AG04449 (cell line): ENCODE data around the gene ACSL3.

Source experiments
- CTCF ChIA-PET: fragments of 350-600 bp; formaldehyde crosslinking; extraction: SDS; loops from one replicate; lab custom pipeline; 2021; ENCODE audit warnings: antibody characterized with exemption; lab: Yijun Ruan, JAX
- POLR2A ChIA-PET: fragments of 400-600, 350-600 bp; formaldehyde crosslinking; extraction: SDS; loops from one replicate; lab custom pipeline; 2020; ENCODE audit warnings: antibody characterized with exemption, inconsistent platforms; lab: Yijun Ruan, JAX
- DNase-seq: peaks from one replicate; pipeline ENCODE4 v3.0.0-alpha.2; 2010; ENCODE audit warnings: low read depth, low spot score
- H3K4me3 ChIP-seq: 2 replicates; pipeline ENCODE4 v1.5.1; 2011; ENCODE audit warnings: low read depth, mild to moderate bottlenecking, control low read depth, low read length
- TF ChIP-seq, protein P1 (sequence below): IDR thresholded peaks from one replicate; pipeline ENCODE4 v1.5.1; 2011; ENCODE audit warnings: mild to moderate bottlenecking, moderate library complexity, low read length, control low read depth, inconsistent platforms; ENCODE audit not compliant: insufficient read depth; ENCODE audit errors: missing control alignments

ACSL3 gene

DNA sequence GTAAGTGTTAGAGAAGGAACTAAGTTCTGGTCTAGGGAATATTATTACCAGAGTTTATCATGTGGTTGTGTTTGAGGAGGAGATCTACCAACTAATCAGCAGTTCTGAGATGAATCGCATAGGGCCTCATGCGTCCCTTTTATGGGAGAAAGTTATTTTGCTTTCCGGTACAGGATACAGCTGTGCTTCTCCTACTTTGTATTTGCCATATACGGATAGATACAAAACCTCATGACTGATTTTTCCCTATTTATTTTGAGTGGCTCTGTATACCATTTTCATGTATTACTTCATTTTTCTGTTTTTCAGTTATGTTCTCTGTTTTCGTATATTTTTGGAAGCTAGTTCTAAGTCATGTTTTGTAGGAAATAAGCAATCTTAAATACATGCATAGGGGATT lies 66.8 kb downstream of the ACSL3 start:
- no peak for DNase-seq
- no peak overlapping the region for H3K4me3 ChIP-seq
- TF ChIP-seq, protein P1, sequence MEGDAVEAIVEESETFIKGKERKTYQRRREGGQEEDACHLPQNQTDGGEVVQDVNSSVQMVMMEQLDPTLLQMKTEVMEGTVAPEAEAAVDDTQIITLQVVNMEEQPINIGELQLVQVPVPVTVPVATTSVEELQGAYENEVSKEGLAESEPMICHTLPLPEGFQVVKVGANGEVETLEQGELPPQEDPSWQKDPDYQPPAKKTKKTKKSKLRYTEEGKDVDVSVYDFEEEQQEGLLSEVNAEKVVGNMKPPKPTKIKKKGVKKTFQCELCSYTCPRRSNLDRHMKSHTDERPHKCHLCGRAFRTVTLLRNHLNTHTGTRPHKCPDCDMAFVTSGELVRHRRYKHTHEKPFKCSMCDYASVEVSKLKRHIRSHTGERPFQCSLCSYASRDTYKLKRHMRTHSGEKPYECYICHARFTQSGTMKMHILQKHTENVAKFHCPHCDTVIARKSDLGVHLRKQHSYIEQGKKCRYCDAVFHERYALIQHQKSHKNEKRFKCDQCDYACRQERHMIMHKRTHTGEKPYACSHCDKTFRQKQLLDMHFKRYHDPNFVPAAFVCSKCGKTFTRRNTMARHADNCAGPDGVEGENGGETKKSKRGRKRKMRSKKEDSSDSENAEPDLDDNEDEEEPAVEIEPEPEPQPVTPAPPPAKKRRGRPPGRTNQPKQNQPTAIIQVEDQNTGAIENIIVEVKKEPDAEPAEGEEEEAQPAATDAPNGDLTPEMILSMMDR = no peak
- POLR2A ChIA-PET = no interaction called here
- CTCF ChIA-PET = interaction anchor here (2.0 to 4.0 kb wide), 3 partner anchors 12 to 15 kb away, joined by 6 to 42 read pairs (median 19); no protein-coding TSS in a partner anchor

DNA sequence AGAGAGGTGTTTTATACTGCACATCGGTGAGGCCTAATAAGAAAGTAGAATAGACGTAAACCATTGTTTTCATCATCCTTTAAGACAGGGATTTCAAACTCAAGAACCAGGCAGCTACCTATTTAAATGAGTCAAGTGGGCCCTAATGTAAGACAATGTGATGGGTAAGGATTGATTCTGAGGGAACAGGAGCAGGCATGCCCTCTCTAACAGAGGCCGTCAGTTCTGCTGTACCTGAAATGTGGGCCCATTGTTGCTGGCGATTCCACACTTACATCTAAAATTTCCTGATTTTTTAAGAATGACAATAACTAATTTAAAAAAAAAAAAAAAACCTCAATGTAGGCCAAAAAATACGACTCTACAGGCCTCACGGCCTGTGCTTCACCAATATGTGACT lies 67.5 kb downstream of the ACSL3 start:
- TF ChIP-seq, protein P1 = no peak
- ChIA-PET CTCF (interaction anchor here (2.0 to 4.0 kb wide), 3 partner anchors 11 to 16 kb away, joined by 6 to 42 read pairs (median 19); no protein-coding TSS in a partner anchor), POLR2A (no interaction called here)
- no peak overlapping the region for H3K4me3 ChIP-seq
- no peak for DNase-seq

DNA sequence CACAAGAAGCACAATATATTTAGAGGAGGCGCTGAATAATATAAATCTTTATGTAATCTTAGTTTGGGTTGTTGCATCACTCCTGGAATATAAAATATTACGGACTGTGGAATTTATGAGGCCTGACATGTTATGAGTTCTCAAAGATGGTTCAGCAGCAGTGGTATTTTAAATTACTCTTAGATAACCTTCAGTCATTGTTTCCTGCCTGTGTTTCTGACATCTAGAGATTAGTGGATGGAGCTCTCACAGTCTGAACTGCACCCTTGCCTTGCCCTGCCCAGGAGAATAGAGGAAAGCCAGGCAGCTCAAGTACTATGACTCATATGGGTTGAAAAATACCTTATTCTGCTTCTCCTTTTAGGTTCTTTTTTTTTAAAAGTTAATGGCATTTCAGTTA lies 70.0 kb downstream of the ACSL3 start:
- TF ChIP-seq, protein P1 = no peak
- ChIA-PET CTCF (interaction anchor here (0.9 to 2.5 kb wide), 7 partner anchors 8 to 222 kb away, joined by 3 to 38 read pairs (median 4); no protein-coding TSS in a partner anchor), POLR2A (interaction anchor here (0.5 to 0.9 kb wide), 2 partner anchors 28 to 294 kb away, joined by 4 to 5 read pairs; no protein-coding TSS in a partner anchor)
- no peak overlapping the region for H3K4me3 ChIP-seq
- no peak for DNase-seq

DNA sequence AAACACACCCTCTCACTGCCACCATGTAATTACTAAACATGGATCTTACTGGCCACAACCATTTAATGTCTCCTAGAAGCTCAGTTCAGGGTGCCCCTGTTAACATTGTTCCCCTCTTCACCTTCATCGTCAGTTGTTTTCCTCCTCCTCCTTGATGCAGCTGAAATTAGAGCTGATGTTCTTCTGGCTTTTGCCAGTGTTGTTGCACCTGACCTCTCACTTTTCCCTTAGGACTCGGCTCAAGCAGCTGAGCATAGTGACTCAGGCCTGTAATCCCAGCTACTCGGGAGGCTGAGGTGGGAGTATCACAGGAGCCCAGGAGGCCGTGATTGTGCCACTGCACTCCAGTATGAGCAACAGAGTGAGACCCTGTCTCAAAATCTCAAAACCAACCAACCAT lies 70.8 kb downstream of the ACSL3 start:
- no peak overlapping the region for H3K4me3 ChIP-seq
- TF ChIP-seq, protein P1 = no peak
- ChIA-PET CTCF (interaction anchor here (0.7 to 2.5 kb wide), 7 partner anchors 7 to 866 kb away, joined by 3 to 38 read pairs (median 3); no protein-coding TSS in a partner anchor), POLR2A (no interaction called here)
- DNase-seq = no peak

DNA sequence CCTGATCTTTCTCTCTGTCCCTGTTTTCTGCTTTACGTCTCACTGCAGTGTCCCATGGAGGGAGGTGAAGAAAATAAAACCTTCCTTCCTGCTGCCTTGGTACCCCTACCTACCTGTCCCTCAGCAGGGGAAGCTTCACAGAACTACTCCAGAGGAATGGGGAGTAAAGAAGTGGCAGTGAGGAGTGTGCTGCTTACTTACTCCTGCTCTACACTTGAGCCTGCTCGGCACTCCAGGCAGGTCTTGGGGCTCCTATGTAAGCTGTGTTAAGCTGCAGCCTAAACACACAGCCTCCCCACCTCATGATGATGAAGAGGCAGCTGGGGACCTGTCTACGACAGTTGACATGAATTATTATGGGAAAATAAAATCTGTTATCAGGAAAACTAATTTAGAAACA lies 72.6 kb downstream of the ACSL3 start:
- no peak for DNase-seq
- POLR2A ChIA-PET = no interaction called here
- CTCF ChIA-PET = interaction anchor here (1.0 to 1.3 kb wide), 3 partner anchors 8 to 26 kb away, joined by 3 read pairs; no protein-coding TSS in a partner anchor
- no peak overlapping the region for H3K4me3 ChIP-seq
- TF ChIP-seq, protein P1 = no peak

DNA sequence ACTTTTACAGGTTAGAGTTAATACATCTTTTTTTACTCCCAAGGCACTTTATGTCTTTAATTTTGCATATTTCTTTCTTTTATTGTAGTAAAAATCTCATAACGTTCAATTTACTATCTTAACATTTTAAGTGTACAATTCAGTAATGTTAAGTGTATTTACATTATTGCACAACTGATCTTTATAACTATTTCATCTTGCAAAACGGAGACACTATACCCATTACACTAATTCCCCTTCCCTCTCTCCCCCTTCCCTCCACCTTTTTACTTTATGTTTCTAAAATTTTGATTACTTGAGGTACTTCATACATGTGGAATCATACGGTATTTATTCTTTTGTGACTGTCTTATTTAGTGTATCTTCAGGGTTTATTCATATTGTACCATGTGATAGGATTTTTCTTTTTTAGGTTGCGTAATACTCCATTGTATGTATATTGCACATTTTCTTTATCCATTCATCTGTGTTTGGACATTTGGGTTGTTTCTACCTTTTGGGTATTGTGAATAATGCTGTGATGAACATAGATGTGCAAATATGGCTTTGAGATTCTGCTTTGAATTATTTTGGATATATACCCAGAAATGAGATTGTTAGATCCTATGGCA lies 75.0 kb downstream of the ACSL3 start:
- CTCF ChIA-PET = interaction anchor here (1.1 kb wide), 1 partner anchor 16 kb away, joined by 3 read pairs; no protein-coding TSS in a partner anchor
- DNase-seq = no peak
- POLR2A ChIA-PET = no interaction called here
- H3K4me3 ChIP-seq = no peak overlapping the region
- TF ChIP-seq, protein P1 = no peak
